GM06990 (cell line): ENCODE data around the gene RIC1.

Experiments
- DNase-seq: peaks from one replicate; pipeline ENCODE4 v3.0.0-alpha.2; 2011; ENCODE audit not compliant: insufficient read length; ENCODE audit errors: extremely low read depth
- H3K27me3 ChIP-seq: replicated peaks from 2 replicates; pipeline ENCODE4 v1.6.0; 2011; ENCODE audit warnings: low read length; ENCODE audit not compliant: control insufficient read depth, insufficient read depth
- H3K36me3 ChIP-seq: 2 replicates; pipeline ENCODE4 v1.5.1; 2011; ENCODE audit warnings: low read length; ENCODE audit not compliant: control insufficient read depth, insufficient read depth
- H3K4me3 ChIP-seq: replicated peaks from 2 replicates; pipeline ENCODE4 v1.5.1; 2011; ENCODE audit warnings: low read depth, mild to moderate bottlenecking, control low read depth, low read length
- CTCF ChIP-seq: IDR thresholded peaks from 2 replicates; pipeline ENCODE4 v1.5.1; 2011; ENCODE audit warnings: low read length, control low read depth, mild to moderate bottlenecking, inconsistent platforms; ENCODE audit not compliant: insufficient read depth, poor library complexity, severe bottlenecking

RIC1 gene

GRCh38 chr9:5631026-5631425 lies 2.1 kb downstream of the RIC1 start:
- no peak for DNase-seq
- Histone ChIP-seq H3K27me3 (no peaks in the 10 kb centered on the region), H3K4me3 (peak overlapping the region; percentile 95), H3K36me3 (no peaks in the 10 kb centered on the region)
- TF ChIP-seq CTCF = no peak

GRCh38 chr9:5632540-5632939 lies 3.6 kb downstream of the RIC1 start:
- no peaks in the 10 kb centered on the region for H3K27me3 ChIP-seq
- no peak for DNase-seq
- peaks cover 1% of the 10 kb centered on the region; the same call in 1 of the 2 replicates for H3K36me3 ChIP-seq
- H3K4me3 ChIP-seq = no peak overlapping the region
- TF ChIP-seq CTCF = no peak

GRCh38 chr9:5633243-5633642 lies 4.3 kb downstream of the RIC1 start:
- Histone ChIP-seq H3K27me3 (no peaks in the 10 kb centered on the region), H3K36me3 (peaks cover 1% of the 10 kb centered on the region; the same call in 1 of the 2 replicates), H3K4me3 (no peak overlapping the region)
- no peak for TF ChIP-seq CTCF
- no peak for DNase-seq

GRCh38 chr9:5635390-5635789 lies 6.5 kb downstream of the RIC1 start:
- no peak for DNase-seq
- Histone ChIP-seq H3K4me3 (no peak overlapping the region), H3K36me3 (peaks cover 1% of the 10 kb centered on the region; the same call in 1 of the 2 replicates), H3K27me3 (no peaks in the 10 kb centered on the region)
- TF ChIP-seq CTCF = no peak

- H3K27me3 ChIP-seq = no peaks in the 10 kb centered on the region
- DNase-seq = no peak
- no peak for TF ChIP-seq CTCF
- no peak overlapping the region for H3K4me3 ChIP-seq
- H3K36me3 ChIP-seq = peaks cover 1% of the 10 kb centered on the region; the same call in 1 of the 2 replicates
Measured at GRCh38 chr9:5639816-5640215, 10.9 kb downstream of the RIC1 start.

GRCh38 chr9:5642170-5642569 lies 13.3 kb downstream of the RIC1 start:
- TF ChIP-seq CTCF = no peak
- DNase-seq = no peak
- Histone ChIP-seq H3K36me3 (no peaks in the 10 kb centered on the region), H3K27me3 (no peaks in the 10 kb centered on the region), H3K4me3 (no peak overlapping the region)
